GM20000 (cell line): Measurements from ENCODE around the gene CRYBG3.

Experiments
- DNase-seq: peaks from one replicate; pipeline ENCODE4 v3.0.0; 2012; ENCODE audit warnings: low spot score
- TF ChIP-seq, protein P1 (sequence below): IDR thresholded peaks from 2 replicates; pipeline ENCODE4 v1.5.1; 2012; ENCODE audit warnings: mild to moderate bottlenecking, control low read depth; ENCODE audit errors: extremely low read depth, missing control alignments

CRYBG3 gene

GRCh38 chr3:97880267-97880666, 58.5 kb downstream of the CRYBG3 start:
- no peak for DNase-seq
- TF ChIP-seq, protein P1, sequence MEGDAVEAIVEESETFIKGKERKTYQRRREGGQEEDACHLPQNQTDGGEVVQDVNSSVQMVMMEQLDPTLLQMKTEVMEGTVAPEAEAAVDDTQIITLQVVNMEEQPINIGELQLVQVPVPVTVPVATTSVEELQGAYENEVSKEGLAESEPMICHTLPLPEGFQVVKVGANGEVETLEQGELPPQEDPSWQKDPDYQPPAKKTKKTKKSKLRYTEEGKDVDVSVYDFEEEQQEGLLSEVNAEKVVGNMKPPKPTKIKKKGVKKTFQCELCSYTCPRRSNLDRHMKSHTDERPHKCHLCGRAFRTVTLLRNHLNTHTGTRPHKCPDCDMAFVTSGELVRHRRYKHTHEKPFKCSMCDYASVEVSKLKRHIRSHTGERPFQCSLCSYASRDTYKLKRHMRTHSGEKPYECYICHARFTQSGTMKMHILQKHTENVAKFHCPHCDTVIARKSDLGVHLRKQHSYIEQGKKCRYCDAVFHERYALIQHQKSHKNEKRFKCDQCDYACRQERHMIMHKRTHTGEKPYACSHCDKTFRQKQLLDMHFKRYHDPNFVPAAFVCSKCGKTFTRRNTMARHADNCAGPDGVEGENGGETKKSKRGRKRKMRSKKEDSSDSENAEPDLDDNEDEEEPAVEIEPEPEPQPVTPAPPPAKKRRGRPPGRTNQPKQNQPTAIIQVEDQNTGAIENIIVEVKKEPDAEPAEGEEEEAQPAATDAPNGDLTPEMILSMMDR: no peak

DNA sequence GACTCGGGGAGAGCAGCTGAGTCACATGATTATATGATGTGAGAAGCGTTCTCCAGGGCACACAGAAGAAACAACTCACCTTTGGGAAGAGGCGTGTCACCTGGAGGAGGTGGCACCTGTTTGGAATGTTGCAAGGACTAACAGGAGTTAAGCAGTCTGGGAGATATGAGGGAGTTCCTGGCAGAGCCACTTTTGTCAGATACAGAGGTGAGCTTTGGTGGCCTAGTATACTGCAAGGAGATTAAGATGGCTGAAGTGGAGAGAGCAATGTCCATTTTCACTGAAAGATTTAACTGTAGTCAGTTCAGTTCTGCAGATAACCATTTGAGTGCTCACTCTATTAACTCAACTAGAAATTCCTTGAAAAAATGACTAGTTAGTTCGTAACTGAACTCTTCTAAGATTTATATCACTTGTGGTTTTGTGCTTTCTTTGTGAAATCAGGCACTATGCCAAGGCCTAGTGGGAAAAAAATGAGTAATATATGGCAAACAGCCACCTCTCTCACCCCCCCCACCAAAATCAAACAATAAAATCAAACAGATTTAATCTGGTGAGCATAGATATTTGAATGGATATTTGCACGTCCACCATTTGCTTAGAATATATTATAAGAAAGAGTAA, 61.3 kb downstream of the CRYBG3 start:
- TF ChIP-seq, protein P1: no peak
- DNase-seq: no peak

- no peak for DNase-seq
- TF ChIP-seq, protein P1: no peak
Observed at GRCh38 chr3:97883736-97884135, 61.9 kb downstream of the CRYBG3 start.

- TF ChIP-seq, protein P1: no peak
- no peak for DNase-seq
Observed at GRCh38 chr3:97884586-97885123, 62.8 kb downstream of the CRYBG3 start.

GRCh38 chr3:97885931-97886824, 64.4 kb downstream of the CRYBG3 start:
- TF ChIP-seq, protein P1: no peak
- DNase-seq: no peak

GRCh38 chr3:97889814-97890213, 68.0 kb downstream of the CRYBG3 start:
- no peak for DNase-seq
- TF ChIP-seq, protein P1: no peak

- TF ChIP-seq, protein P1: no peak
- DNase-seq: no peak
Observed at GRCh38 chr3:97892852-97893251, 71.0 kb downstream of the CRYBG3 start.
